NCI-H446 (cell line): Measurements from ENCODE around the gene FHIP1B.

Experiments used
- DNase-seq, 2 experiments: peaks; one replicate each; lab custom pipeline; 2025; lab: John Stamatoyannopoulos, UW

Gene FHIP1B

GRCh38 chr11:6200975-6201374, 33.5 kb downstream of the FHIP1B start:
- DNase-seq: no peak

- no peak for DNase-seq
Measured at GRCh38 chr11:6199174-6199810, 35.1 kb downstream of the FHIP1B start, which contains the start of gene OR52W1. OR52W1 (plus strand) TSS chr11:6199224; CDS start chr11:6199224, 0 bp downstream.

GRCh38 chr11:6197466-6198200, 36.8 kb downstream of the FHIP1B start:
- no peak for DNase-seq

- no peak for DNase-seq
Measured at GRCh38 chr11:6196396-6196795, 38.0 kb downstream of the FHIP1B start.

GRCh38 chr11:6194065-6194581, 40.3 kb downstream of the FHIP1B start:
- no peak for DNase-seq

GRCh38 chr11:6191742-6192141, 42.7 kb downstream of the FHIP1B start:
- DNase-seq: no peak

- no peak for DNase-seq
Measured at GRCh38 chr11:6175440-6175839, 59.0 kb downstream of the FHIP1B start.

GRCh38 chr11:6170226-6170625, 64.2 kb downstream of the FHIP1B start, which contains the start of gene OR52B2:
OR52B2 (minus strand) TSS chr11:6170326; CDS start chr11:6170326, 0 bp downstream.
- no peak for DNase-seq
